Epithelial cell of esophagus (primary cell): Measurements from ENCODE around the gene ASB1.
"Not testable (repeated sequence)": the region's sequence is repeated elsewhere in the genome, so short reads cannot be mapped to it uniquely, and the experiment has no call there.

Experiments
- DNase-seq: peaks from one replicate; pipeline ENCODE4 v3.0.0; 2010; ENCODE audit warnings: low read depth
- H3K4me3 ChIP-seq: 2 replicates; pipeline ENCODE4 v1.5.1; 2011; ENCODE audit warnings: mild to moderate bottlenecking, low read length, control low read depth
- TF ChIP-seq, protein P1 (sequence below): IDR thresholded peaks from 2 replicates; pipeline ENCODE4 v1.5.1; 2011; ENCODE audit warnings: low read depth, mild to moderate bottlenecking, low read length, control low read depth, inconsistent platforms; ENCODE audit not compliant: insufficient read depth; ENCODE audit errors: missing control alignments

The ASB1 gene

DNA sequence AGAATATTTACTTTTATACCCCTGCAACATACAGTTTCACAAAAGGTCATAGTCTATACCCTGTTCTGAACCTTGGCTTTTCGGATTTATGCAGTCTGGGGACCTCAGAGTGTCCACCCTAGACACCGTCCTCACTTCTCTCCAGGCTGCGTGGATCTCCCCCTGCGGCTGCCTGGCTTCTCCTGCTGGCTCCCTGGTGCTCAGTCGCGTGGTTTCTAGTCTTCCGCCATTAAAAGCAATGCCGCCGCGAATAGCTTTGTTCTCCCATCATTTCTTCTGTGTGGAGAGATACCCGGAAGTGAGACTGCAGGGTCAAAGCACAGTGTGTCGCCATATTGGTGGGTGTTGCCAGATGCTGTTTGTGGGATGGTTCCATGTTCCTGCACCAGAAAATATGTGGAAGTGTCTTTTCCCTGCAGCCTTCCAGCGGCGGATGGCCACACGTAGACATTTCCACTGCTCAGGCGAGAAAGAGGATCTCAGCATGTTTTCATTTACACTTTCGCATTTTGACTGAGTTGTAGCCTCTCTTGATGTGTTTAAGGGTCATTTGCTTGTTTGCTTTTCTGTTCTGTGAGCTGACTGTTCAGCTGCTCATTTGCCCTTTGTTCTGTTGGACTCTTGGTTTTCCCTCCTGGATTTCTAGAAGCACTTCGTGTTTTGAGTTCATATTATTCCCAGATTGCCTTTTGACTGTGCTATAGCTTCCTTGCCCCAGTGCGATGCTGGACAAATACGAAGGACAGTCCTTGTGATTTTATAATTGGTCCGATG, 22.9 kb upstream of the ASB1 start:
- TF ChIP-seq, protein P1, sequence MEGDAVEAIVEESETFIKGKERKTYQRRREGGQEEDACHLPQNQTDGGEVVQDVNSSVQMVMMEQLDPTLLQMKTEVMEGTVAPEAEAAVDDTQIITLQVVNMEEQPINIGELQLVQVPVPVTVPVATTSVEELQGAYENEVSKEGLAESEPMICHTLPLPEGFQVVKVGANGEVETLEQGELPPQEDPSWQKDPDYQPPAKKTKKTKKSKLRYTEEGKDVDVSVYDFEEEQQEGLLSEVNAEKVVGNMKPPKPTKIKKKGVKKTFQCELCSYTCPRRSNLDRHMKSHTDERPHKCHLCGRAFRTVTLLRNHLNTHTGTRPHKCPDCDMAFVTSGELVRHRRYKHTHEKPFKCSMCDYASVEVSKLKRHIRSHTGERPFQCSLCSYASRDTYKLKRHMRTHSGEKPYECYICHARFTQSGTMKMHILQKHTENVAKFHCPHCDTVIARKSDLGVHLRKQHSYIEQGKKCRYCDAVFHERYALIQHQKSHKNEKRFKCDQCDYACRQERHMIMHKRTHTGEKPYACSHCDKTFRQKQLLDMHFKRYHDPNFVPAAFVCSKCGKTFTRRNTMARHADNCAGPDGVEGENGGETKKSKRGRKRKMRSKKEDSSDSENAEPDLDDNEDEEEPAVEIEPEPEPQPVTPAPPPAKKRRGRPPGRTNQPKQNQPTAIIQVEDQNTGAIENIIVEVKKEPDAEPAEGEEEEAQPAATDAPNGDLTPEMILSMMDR = no peak
- no peak overlapping the region for H3K4me3 ChIP-seq
- DNase-seq = no peak

DNA sequence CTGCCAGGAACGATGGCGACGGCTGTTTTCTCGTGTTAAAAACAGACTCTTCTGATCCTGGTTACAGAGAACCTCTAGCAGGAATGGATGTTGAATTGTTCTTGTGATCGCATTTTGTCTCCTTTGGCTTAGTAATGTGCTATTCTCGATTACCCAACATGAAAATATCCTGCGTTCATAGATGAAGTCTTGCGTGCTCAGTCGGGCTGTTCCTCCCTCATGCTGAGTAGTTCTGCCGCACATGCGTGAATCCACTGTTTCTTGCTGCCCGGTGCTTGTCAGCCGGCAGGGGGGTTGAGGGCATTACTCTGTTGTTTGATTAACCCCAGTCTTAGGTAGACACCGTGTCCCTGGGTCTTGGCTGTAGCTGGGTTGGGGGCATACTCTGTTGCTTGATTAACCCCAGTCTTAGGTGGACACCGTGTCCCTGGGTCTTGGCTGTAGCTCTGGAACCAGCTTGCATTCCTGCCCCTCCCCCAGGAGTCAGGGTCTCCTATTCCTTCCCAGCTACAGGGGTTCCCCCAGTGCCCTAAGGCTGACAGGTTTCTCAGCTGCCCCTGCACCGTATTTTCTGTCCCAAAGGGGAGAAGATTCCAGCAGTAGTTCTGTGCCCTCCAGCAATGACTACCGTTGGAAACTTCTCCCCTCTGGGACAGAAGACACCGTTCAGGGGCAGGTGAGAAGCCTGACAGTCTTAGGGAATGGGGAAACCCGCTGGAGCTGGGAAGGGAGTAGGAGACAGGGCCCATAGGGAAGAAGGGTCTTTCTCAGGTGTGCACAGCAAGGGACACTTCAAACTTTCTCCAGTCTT, 22.1 kb upstream of the ASB1 start:
- no peak for DNase-seq

DNA sequence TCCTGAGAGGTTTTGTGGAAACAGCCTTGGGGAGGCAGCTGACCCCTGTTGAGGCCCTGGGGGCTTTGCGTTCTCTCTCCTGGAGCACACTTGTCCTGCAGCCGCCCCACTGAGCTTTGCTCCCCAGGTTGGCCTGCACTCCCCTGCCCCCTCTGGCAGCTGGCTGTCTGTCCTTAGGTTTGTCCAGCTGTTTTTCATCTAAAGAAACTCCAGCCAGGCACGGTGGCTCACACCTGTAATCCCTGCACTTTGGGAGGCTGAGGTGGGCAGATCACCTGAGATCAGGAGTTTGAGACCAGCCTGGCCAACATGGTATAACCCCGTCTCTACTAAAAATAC, 21.5 kb upstream of the ASB1 start:
- H3K4me3 ChIP-seq, DNase-seq: not testable (repeated sequence)

More for the DNA sequence above, 22.1 kb upstream of the ASB1 start:
- TF ChIP-seq, protein P1 = no peak
- H3K4me3 ChIP-seq = no peak overlapping the region

DNA sequence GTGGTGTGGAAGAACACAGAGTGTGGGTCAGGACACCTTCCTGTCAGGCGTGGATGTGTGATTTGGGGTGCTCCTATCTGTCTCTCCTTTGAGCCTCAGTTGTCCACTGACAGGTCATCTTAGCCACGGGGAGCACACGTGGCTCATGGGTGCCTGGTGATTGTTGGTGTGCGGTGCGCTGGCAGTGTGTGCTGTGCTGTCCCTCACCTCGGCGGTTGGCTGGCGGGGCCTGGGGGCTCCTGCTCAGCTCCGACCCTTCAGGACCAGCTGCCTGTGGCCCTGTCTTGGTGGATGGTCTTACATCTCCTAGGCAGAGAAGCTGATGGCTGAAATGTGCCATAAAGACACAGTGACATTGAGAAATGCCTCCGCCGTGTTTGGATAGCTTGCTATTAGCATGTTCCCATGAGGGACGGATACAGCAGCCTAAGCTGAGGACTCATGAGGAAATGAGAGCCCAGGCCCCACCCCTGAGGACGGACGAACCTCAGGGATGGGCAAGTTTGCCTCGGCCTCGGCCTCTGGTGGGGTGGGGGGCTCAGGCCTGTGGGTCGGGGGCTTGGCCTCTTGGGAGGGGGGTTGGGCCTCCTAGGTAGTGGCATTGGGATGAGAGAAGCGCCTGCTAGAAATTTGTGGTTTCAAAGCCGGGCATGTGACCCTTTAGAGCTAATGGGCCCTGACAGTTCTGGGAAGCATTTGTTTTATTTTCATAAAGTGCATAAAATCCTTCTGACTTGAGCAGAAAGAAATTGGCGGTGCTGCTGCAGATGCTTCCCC, 20.3 kb upstream of the ASB1 start:
- TF ChIP-seq, protein P1 = no peak
- no peak for DNase-seq
- H3K4me3 ChIP-seq = no peak overlapping the region

DNA sequence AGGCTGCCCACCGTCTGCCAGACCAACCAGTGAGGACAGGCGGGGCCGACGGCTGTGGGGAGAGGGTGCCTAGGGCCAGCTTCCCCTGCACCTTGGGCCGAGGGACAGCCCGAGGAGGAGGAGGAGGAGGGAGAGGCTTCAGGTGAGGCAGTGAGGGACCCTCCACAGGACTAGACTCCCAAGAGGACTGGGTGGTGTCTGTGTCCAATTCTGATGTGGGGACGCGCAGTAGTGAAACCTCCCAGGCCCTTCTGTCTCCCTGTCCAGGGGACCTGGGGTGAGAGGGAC, 19.8 kb upstream of the ASB1 start:
- no peak for DNase-seq
- TF ChIP-seq, protein P1 = no peak
- H3K4me3 ChIP-seq = no peak overlapping the region

DNA sequence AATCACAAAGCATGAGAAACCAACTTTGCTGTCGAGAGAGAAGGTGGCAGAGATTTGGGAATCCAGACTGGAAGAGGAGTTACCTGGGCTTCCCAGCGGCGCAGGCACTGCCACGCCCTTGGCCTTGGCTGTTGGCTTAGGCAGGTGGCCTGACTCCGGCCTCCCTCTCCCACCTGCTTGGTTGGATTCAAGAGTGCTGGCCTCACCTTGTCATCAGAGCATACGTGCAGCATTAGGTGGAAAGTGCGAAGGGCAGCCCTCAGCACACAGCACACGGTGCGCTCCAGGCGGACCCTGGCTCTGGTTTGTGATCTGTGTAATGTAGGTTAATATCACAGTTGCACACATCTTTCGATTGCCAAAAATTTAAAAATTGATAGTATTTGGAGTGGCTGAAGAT, 19.2 kb upstream of the ASB1 start:
- DNase-seq = no peak
- TF ChIP-seq, protein P1 = no peak
- no peak overlapping the region for H3K4me3 ChIP-seq

DNA sequence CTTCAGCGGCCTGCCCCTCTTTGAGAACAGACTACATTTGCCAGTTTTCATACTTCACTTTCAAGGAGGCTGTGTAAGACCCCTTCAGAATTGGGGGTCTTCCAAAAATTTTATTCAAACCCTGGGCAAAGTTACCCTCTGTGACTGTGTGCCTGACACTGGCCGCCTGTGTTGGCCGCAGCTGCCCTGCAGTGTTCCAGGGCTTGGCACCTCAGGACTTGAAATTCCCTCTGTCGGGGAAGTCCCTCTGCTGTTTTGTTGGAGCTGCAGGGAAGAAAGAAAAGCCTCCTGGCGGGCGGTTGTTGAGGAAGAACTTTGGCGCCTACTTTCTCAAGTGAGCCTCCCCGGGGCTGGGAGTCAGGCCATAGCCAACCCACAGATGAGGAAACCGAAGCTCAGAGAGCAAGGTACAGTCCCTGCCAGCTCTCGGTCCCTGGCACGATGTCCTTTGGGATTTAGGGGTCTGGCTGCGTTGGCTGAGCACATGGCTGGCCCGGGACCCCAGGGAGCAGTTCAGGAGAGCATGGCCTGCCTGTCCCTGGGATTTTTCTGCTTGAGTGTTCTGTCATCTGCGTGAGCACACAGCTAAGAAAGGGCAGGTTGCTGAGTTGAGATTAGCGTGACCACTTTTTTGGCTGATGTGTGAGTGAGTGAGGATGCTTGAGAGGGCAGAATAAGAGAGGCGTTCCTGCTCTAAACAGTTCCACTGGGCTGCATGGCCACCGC, 17.9 kb upstream of the ASB1 start:
- H3K4me3 ChIP-seq = no peak overlapping the region
- TF ChIP-seq, protein P1 = no peak
- no peak for DNase-seq
